ENCODE data around the gene ZFP37.
"Not testable (repeated sequence)": the region's sequence is repeated elsewhere in the genome, so short reads cannot be mapped to it uniquely, and the experiment has no call there.

The ZFP37 gene

GRCh38 chr9:113056191-113057106 lies at the start of gene ZFP37:
TSS of gene ZFP37 (minus strand) at chr9:113056724. CDS start at chr9:113056688, 36 bp downstream.
- peak; percentile 60 to 66 for DNase-seq (ENCODE audit: low read depth in 2 of 2)

- DNase-seq (ENCODE audit: low read depth in 2 of 2): not testable (repeated sequence)
Observed at GRCh38 chr9:113105345-113105744, 48.8 kb upstream of the ZFP37 start.

GRCh38 chr9:113095561-113095960 lies 39.0 kb upstream of the ZFP37 start:
- DNase-seq (ENCODE audit: low read depth in 2 of 2): no peak

GRCh38 chr9:113089924-113090323 lies 33.4 kb upstream of the ZFP37 start:
- DNase-seq (ENCODE audit: low read depth in 2 of 2): not testable (repeated sequence)

- DNase-seq (ENCODE audit: low read depth in 2 of 2): not testable (repeated sequence)
Observed at GRCh38 chr9:113089143-113089505, 32.6 kb upstream of the ZFP37 start.

GRCh38 chr9:113088456-113089142 lies 32.1 kb upstream of the ZFP37 start:
- DNase-seq (ENCODE audit: low read depth in 2 of 2): not testable (repeated sequence)

- DNase-seq (ENCODE audit: low read depth in 2 of 2): not testable (repeated sequence)
Observed at GRCh38 chr9:113062932-113063310, 6.4 kb upstream of the ZFP37 start.

- not testable (repeated sequence) for DNase-seq (ENCODE audit: low read depth in 2 of 2)
Observed at GRCh38 chr9:113062256-113062931, 5.9 kb upstream of the ZFP37 start.

- not testable (repeated sequence) for DNase-seq (ENCODE audit: low read depth in 2 of 2)
Observed at GRCh38 chr9:113061072-113061850, 4.7 kb upstream of the ZFP37 start.

GRCh38 chr9:113059581-113060284 lies 3.2 kb upstream of the ZFP37 start:
- not testable (repeated sequence) for DNase-seq (ENCODE audit: low read depth in 2 of 2)

- DNase-seq (ENCODE audit: low read depth in 2 of 2): no peak
Observed at GRCh38 chr9:113057193-113057592, 669 bp upstream of the ZFP37 start.

- DNase-seq (ENCODE audit: low read depth in 2 of 2): no peak
Observed at GRCh38 chr9:113042884-113043657, 13.5 kb downstream of the ZFP37 start.

- DNase-seq (ENCODE audit: low read depth in 2 of 2): no peak
Observed at GRCh38 chr9:113026200-113026599, 30.3 kb downstream of the ZFP37 start.

GRCh38 chr9:113018247-113018646 lies 38.3 kb downstream of the ZFP37 start:
- no peak for DNase-seq (ENCODE audit: low read depth in 2 of 2)

GRCh38 chr9:113012492-113012891 lies 44.0 kb downstream of the ZFP37 start:
- DNase-seq (ENCODE audit: low read depth in 2 of 2): no peak

- peak in 1 of 2 donors; percentile 22 for DNase-seq (ENCODE audit: low read depth in 2 of 2)
Observed at GRCh38 chr9:113011911-113012381, 44.6 kb downstream of the ZFP37 start, which contains the start of gene ZNF883. TSS of gene ZNF883 (minus strand) at chr9:113012192.

GRCh38 chr9:113005777-113006176 lies 50.7 kb downstream of the ZFP37 start:
- no peak for DNase-seq (ENCODE audit: low read depth in 2 of 2)

- DNase-seq (ENCODE audit: low read depth in 2 of 2): no peak
Observed at GRCh38 chr9:112997236-112997941, 59.1 kb downstream of the ZFP37 start.
